Naive thymus-derived CD8-positive, alpha-beta T cell (primary cell): ENCODE measurements around the gene EHD4. TPM values are rescaled to one million over a fixed set of nuclear protein-coding genes. Genes with fewer than 3 reads are reported as not detected.
A peak's percentile ranks its signal among the peaks of the same experiment; 100 is the strongest.

Experiments
- ATAC-seq, 2 donors: fragments of 150-1000 bp; cut with Tn5 transposase in 1 of 2; sonication (Bioruptor Pico), chemical (Tn5 transposase) in 1 of 2; 1 replicate in 1 of 2; 2 replicates in 1 of 2; pipeline ENCODE4 v1.10.0; 2021; ENCODE audit warnings: mild to moderate bottlenecking in 2 of 2, moderate library complexity in 2 of 2
- POLR2A ChIA-PET: fragments of 350-600 bp; sonication (Branson Sonifier 250); formaldehyde crosslinking; loops from one replicate; lab custom pipeline; 2021; ENCODE audit warnings: antibody characterized with exemption; lab: Charles Lee
- DNase-seq, 10 donors: peaks; one replicate each; pipeline versions ENCODE4 v3.0.0 to v3.0.0-alpha.2; 2020 to 2022
- H3K27ac Mint-ChIP-seq, 10 donors: one replicate each; pipeline ENCODE4 v1.8.0; 2020 to 2022; ENCODE audit warnings: mild to moderate bottlenecking in 10 of 10, mixed read lengths in 10 of 10, moderate library complexity in 4 of 10, inconsistent platforms in 1 of 10
- H3K27me3 Mint-ChIP-seq, 5 donors: one replicate each; pipeline ENCODE4 v1.8.0; 2021 to 2022; ENCODE audit warnings: mixed read lengths in 5 of 5
- H3K36me3 Mint-ChIP-seq, 3 donors: one replicate each; pipeline ENCODE4 v1.8.0; 2020 to 2022; ENCODE audit warnings: mixed read lengths in 3 of 3, mild to moderate bottlenecking in 2 of 3, inconsistent platforms in 1 of 3
- H3K4me1 Mint-ChIP-seq, 4 donors: one replicate each; pipeline ENCODE4 v1.8.0; 2021 to 2022; ENCODE audit warnings: mixed read lengths in 4 of 4
- H3K4me3 Mint-ChIP-seq, 10 donors: one replicate each; pipeline ENCODE4 v1.8.0; 2020 to 2022; ENCODE audit warnings: mild to moderate bottlenecking in 10 of 10, mixed read lengths in 10 of 10, moderate library complexity in 6 of 10, inconsistent platforms in 1 of 10
- H3K9me3 Mint-ChIP-seq, 9 donors: one replicate each; pipeline ENCODE4 v1.8.0; 2020 to 2022; ENCODE audit warnings: mixed read lengths in 9 of 9, mild to moderate bottlenecking in 3 of 9, inconsistent platforms in 1 of 9, moderate library complexity in 1 of 9
- polyA plus RNA-seq, 3 donors: library from polyadenylated mRNA; unstranded; fragments of 300-500 nt; fragmentation: Illumina TruSeq; gene quantifications; one replicate each; pipeline ENCODE4 v1.2.3, GENCODE V29; 2021
- total RNA-seq, 8 experiments: library from RNA in 2 of 8; stranded (reverse) in 2 of 8; gene quantifications; one replicate each; pipeline ENCODE4 v1.2.3 and lab custom pipeline; 2021 to 2026

EHD4 gene
- total and polyA plus RNA-seq, 5 experiments from 2014 or later: 5.2 to 10.4 (median 7.6) TPM

DNA sequence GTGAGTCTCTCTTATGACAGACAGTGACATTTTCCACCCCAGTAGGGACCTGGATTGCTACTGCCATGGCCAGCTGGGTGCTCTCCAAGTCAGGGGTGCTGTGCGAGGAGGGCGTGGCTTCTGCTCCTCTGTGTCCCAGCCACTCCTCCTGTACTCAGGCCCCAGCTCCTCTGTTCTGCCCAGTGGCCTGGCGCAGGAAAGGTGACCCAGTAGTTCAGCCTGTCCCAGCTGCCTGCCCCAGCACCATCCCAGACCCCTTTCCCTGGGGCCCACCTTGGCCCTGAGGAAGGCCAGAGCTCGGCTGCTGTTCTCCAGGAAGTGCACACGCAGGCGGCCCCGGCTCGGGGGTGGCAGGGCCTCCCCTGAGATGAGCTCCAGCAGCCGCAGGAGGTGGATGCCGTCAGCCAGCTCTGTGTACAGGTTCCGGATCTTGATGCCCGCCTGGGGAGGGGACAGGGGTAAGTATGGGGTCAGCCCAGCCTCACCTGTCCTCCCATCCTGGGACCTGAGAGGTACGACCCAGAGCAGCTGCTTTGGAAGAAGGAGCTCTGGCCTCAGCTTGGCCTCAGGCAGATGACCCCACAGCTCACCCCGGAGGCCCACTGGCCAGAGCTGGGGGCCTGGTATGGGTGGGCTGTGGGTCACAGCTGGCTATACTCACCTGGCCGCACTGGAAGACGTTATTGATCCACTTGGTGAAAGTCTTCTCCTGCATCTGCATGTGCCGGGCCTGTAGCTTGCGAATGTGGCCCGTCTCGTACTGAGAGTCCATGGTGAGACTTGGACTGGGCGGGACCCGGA, 79.5 kb downstream of the EHD4 start:
- H3K4me1 Mint-ChIP-seq: peaks cover 22 to 68% (median 54%) of the 10 kb centered on the region in 4 donors

DNA sequence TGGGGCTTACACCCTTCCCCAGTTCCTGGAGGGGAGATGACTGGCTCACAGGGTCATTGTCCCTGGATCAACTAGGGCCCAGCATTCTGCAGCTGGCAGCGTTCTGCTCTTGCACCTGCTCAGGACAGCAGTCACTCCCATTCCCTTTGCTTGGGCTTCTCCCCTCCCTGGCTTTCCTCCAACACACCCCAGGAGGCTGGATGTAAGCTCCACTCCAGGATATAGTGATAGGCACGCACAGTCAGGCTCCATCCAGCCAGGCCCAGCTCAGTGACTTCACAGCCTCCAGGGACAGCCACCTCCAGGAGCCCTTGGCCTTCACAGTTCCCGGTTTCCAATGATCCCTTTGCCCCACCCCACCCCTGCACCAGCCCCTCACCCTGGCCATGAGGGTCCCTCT, 80.4 kb downstream of the EHD4 start:
- POLR2A ChIA-PET: interaction anchor here (1.1 to 2.5 kb wide), 6 partner anchors 12 to 118 kb away, joined by 3 to 13 read pairs (median 4); partner anchors contain the start of genes JMJD7 and MAPKBP1
- peak overlapping the region in 2 of 10 donors; percentile 18 to 20 for H3K4me3 Mint-ChIP-seq
- DNase-seq: peak in 1 of 10 donors; percentile 50
- no peaks in the 10 kb centered on the region for H3K9me3 Mint-ChIP-seq
- no peaks in the 10 kb centered on the region for H3K27me3 Mint-ChIP-seq
- peaks cover 22 to 67% (median 55%) of the 10 kb centered on the region in 4 donors for H3K4me1 Mint-ChIP-seq
- peak overlapping the region; percentile 84 to 100 (median 98) for H3K27ac Mint-ChIP-seq
- no peaks in the 10 kb centered on the region for H3K36me3 Mint-ChIP-seq
- no peak for ATAC-seq

More for the DNA sequence above, 79.5 kb downstream of the EHD4 start:
- H3K36me3 Mint-ChIP-seq: peaks cover 0 to 2% (median 0%) of the 10 kb centered on the region in 3 donors
- POLR2A ChIA-PET: interaction anchor here (0.6 to 2.5 kb wide), 13 partner anchors 11 to 350 kb away, joined by 3 to 13 read pairs (median 4); partner anchors contain the start of genes JMJD7 and MAPKBP1
- peak overlapping the region; percentile 14 to 74 (median 62) for H3K4me3 Mint-ChIP-seq
- no peaks in the 10 kb centered on the region for H3K9me3 Mint-ChIP-seq
- no peaks in the 10 kb centered on the region for H3K27me3 Mint-ChIP-seq
- peak in 1 of 2 donors; percentile 19 for ATAC-seq
- peak overlapping the region; percentile 84 to 100 (median 98) for H3K27ac Mint-ChIP-seq
- peak in 6 of 10 donors; percentile 20 to 64 (median 38) for DNase-seq

DNA sequence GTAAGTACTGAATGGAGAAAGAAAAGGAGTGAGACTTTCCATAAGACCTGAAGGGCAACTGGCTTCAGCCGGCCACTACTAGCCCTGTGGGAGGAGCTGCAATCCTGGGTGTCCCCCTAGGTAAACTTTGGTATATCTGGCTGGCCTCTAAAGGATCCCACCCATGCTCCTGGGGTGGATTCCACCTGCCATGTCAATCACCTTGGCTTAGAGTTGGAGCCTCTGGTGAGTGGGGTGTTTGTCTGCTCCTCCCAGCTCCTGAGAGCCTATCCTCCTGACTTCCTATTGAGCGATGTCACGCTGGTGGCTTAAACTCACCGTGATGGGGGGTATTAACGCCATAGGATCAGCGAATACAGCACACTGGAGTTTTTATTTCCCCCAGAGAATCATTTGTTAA, 81.1 kb downstream of the EHD4 start:
- no peak for ATAC-seq
- Mint-ChIP-seq H3K27ac (peak overlapping the region in 7 of 10 donors; percentile 6 to 98 (median 31)), H3K4me1 (peaks cover 20 to 60% (median 53%) of the 10 kb centered on the region in 4 donors), H3K4me3 (no peak overlapping the region), H3K36me3 (no peaks in the 10 kb centered on the region), H3K9me3 (no peaks in the 10 kb centered on the region), H3K27me3 (no peaks in the 10 kb centered on the region)
- peak in 1 of 10 donors; percentile 19 for DNase-seq
- POLR2A ChIA-PET: no interaction called here

DNA sequence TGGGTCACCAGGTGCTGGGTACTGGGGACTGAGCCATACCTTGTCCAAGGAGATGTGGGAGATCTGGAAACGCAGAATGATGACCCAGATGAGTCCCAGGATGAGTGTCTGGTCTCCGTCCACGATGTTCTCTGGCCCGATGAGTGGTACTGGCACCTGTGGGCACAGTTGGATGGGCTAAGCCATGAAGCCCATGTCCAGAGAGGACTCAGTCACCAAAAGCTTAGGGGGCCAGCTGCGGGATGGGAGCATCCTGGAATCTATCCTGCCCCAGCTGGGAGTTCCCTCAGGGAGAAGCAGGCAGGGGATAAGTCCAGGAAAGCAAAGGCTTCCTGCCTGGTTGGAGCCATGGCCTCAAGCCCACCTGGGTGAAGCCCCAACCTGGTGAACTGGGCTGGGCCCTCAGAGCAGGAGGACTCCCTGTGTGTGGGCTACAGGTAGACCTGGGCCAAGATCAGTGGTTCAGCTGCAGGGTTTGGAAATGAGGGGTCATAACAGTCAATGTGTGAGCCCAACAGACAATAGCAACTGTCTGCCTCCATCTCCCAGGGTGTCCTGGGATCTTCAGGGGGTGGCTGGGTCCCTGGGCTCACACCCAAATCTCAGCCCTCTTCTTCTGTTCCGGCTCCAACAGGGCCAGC, 82.2 kb downstream of the EHD4 start:
- no peaks in the 10 kb centered on the region for H3K9me3 Mint-ChIP-seq
- H3K27ac Mint-ChIP-seq: peak overlapping the region in 7 of 10 donors; percentile 24 to 63 (median 43)
- H3K36me3 Mint-ChIP-seq: no peaks in the 10 kb centered on the region
- H3K4me3 Mint-ChIP-seq: no peak overlapping the region
- peaks cover 16 to 54% (median 46%) of the 10 kb centered on the region in 4 donors for H3K4me1 Mint-ChIP-seq
- ATAC-seq (no peak), DNase-seq (no peak)
- POLR2A ChIA-PET: interaction anchor here (1.0 kb wide), 1 partner anchor 11 kb away, joined by 3 read pairs; no protein-coding TSS in a partner anchor
- H3K27me3 Mint-ChIP-seq: no peaks in the 10 kb centered on the region

GRCh38 chr15:41888662-41889253, 83.6 kb downstream of the EHD4 start:
- DNase-seq: no peak
- no peaks in the 10 kb centered on the region for H3K9me3 Mint-ChIP-seq
- peaks cover 16 to 43% (median 39%) of the 10 kb centered on the region in 4 donors for H3K4me1 Mint-ChIP-seq
- POLR2A ChIA-PET: no interaction called here
- no peaks in the 10 kb centered on the region for H3K36me3 Mint-ChIP-seq
- ATAC-seq: no peak
- no peaks in the 10 kb centered on the region for H3K27me3 Mint-ChIP-seq
- peak overlapping the region in 7 of 10 donors; percentile 43 to 88 (median 76) for H3K27ac Mint-ChIP-seq
- peak overlapping the region in 1 of 10 donors; percentile 3 for H3K4me3 Mint-ChIP-seq

- H3K9me3 Mint-ChIP-seq: no peaks in the 10 kb centered on the region
- H3K27ac Mint-ChIP-seq: peak overlapping the region in 2 of 10 donors; percentile 22 to 76
- no peaks in the 10 kb centered on the region for H3K36me3 Mint-ChIP-seq
- no peak overlapping the region for H3K4me3 Mint-ChIP-seq
- peaks cover 0 to under 1% (median 0%) of the 10 kb centered on the region in 5 donors for H3K27me3 Mint-ChIP-seq
- DNase-seq (no peak), ATAC-seq (no peak)
- H3K4me1 Mint-ChIP-seq: peaks cover 13 to 37% (median 32%) of the 10 kb centered on the region in 4 donors
- POLR2A ChIA-PET: no interaction called here
These were observed 84.5 kb downstream of the EHD4 start for GRCh38 chr15:41887893-41888292.

DNA sequence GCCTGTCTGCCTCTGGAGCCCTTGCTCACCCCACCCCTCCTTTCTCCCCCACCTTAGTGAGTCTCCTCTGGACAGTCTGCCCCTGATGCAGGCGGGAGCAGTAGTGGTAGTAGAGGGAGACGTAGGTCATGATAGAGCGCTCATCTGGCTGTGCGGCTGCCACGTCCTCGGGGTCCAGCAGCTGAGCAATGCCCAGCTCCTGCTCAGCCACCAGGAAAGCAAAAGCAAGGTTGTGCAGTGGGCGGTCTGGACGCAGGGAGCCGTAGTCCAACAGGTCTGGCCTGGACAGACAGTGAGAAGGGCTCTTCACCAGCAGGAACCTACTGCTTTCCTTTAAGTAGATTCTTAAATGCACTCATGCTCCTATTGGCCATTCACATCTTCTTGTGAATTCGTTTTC, 85.2 kb downstream of the EHD4 start:
- Mint-ChIP-seq H3K36me3 (no peaks in the 10 kb centered on the region), H3K4me1 (peaks cover 10 to 33% (median 25%) of the 10 kb centered on the region in 4 donors), H3K27ac (peak overlapping the region in 4 of 10 donors; percentile 3 to 76 (median 18)), H3K9me3 (no peaks in the 10 kb centered on the region), H3K4me3 (no peak overlapping the region), H3K27me3 (peaks cover 0 to 5% (median 0%) of the 10 kb centered on the region in 5 donors)
- ATAC-seq: no peak
- POLR2A ChIA-PET: interaction anchor here (0.7 kb wide), 1 partner anchor 36 kb away, joined by 3 read pairs; no protein-coding TSS in a partner anchor
- no peak for DNase-seq

- Mint-ChIP-seq H3K4me1 (peaks cover 10 to 32% (median 24%) of the 10 kb centered on the region in 4 donors), H3K27ac (peak overlapping the region in 4 of 10 donors; percentile 3 to 72 (median 18)), H3K4me3 (no peak overlapping the region), H3K9me3 (no peaks in the 10 kb centered on the region), H3K27me3 (peaks cover 0 to 5% (median 0%) of the 10 kb centered on the region in 5 donors), H3K36me3 (no peaks in the 10 kb centered on the region)
- ATAC-seq: no peak
- POLR2A ChIA-PET: interaction anchor here (0.7 kb wide), 1 partner anchor 36 kb away, joined by 3 read pairs; no protein-coding TSS in a partner anchor
- no peak for DNase-seq
These were observed 85.6 kb downstream of the EHD4 start for GRCh38 chr15:41886741-41887140.

DNA sequence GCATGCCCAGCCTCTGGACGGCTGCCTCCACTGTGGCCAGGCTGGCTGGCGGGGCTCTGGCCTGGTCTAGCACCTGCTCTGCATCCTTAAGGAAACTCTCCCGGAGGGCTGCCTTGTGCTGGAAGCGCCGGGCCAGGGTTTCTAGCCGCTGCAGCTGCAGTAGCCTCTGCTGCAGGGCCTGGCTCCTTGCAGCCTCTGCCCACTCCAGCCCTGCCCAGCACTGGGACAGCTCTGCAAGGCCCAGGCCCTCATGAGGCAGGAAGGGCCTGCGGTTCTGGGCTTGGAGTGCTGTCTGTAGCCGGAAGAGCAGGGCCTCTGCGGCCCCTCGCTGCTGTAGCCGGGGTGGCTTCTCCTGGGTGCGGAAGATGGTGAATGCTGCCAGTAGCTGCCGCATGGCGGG, 86.5 kb downstream of the EHD4 start:
- Mint-ChIP-seq H3K27ac (no peak overlapping the region), H3K27me3 (peaks cover 3 to 11% (median 7%) of the 10 kb centered on the region in 5 donors), H3K9me3 (peaks cover 0 to 1% (median 0%) of the 10 kb centered on the region in 9 donors), H3K4me1 (peaks cover 10 to 37% (median 30%) of the 10 kb centered on the region in 4 donors), H3K4me3 (no peak overlapping the region), H3K36me3 (no peaks in the 10 kb centered on the region)
- DNase-seq: no peak
- POLR2A ChIA-PET: no interaction called here
- no peak for ATAC-seq

DNA sequence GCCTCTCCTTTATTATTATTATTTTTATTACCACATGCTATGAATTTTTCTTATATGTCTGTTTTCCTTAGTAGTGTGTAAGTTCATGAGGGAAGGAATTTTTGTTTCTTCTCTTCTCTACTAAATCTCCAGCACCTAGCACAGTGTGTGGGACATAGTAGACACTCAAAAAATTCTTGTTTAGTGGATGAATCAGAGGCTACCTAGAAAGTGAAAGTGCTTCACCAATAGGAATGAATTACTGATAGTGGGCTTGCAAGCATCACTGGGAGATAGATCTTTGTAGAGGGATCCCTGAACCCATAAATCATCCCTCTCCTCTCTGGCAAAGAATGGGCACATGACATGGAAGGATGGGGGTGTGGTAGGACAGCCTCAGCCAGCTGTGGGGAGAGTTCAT, 87.0 kb downstream of the EHD4 start:
- ATAC-seq (no peak), DNase-seq (no peak)
- Mint-ChIP-seq H3K27ac (peak overlapping the region in 2 of 10 donors; percentile 47 to 49), H3K4me3 (no peak overlapping the region), H3K27me3 (peaks cover 6 to 17% (median 10%) of the 10 kb centered on the region in 5 donors), H3K36me3 (no peaks in the 10 kb centered on the region), H3K9me3 (peaks cover 0 to 1% (median 0%) of the 10 kb centered on the region in 9 donors), H3K4me1 (peaks cover 14 to 37% (median 32%) of the 10 kb centered on the region in 4 donors)
- POLR2A ChIA-PET: no interaction called here

DNA sequence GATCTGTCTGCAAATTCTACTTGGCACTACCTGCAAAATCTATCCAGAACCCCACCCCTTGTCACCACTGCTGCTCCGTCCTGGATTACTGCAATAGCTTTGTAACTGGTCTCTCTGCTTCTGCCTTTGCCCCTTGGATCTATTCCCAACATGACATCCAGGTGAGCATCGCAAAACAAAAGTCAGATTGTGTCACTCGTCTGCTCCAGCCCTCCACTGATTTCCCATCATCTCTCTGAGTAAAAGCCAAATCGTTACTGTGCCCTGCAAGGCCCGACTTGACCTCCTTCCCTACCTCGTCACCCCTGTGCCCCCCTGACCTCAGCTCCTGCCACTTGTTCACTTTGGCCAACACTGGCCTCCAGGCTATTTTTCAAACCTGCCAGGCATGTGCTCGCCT, 87.9 kb downstream of the EHD4 start:
- Mint-ChIP-seq H3K27ac (peak overlapping the region in 2 of 10 donors; percentile 27 to 36), H3K4me1 (peaks cover 14 to 35% (median 32%) of the 10 kb centered on the region in 4 donors), H3K27me3 (peaks cover 6 to 22% (median 15%) of the 10 kb centered on the region in 5 donors), H3K36me3 (no peaks in the 10 kb centered on the region), H3K9me3 (peaks cover 0 to 1% (median 0%) of the 10 kb centered on the region in 9 donors), H3K4me3 (peak overlapping the region in 3 of 10 donors; percentile 5 to 37 (median 11))
- no peak for ATAC-seq
- no peak for DNase-seq
- POLR2A ChIA-PET: no interaction called here

DNA sequence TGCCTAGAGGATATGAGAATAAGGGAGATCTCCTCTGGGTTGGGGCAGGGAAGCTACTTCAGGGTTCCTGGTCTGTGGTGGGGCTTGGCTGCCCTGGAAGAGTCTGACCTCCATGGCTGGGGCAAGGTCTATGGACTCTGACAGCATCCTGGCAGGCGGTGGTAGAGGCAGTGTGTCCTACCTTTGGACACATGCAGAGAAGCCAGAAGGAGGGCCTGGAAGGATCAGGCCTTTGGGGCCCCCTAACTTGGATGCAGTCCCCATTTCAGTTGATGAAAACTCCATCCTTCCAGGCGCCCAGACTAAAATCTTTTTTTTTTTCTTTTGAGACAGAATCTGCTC, 88.9 kb downstream of the EHD4 start:
- DNase-seq (no peak), ATAC-seq (no peak)
- Mint-ChIP-seq H3K27ac (peak overlapping the region in 1 of 10 donors; percentile 42), H3K4me1 (peaks cover 9 to 26% (median 22%) of the 10 kb centered on the region in 4 donors), H3K9me3 (peaks cover 0 to 1% (median 0%) of the 10 kb centered on the region in 9 donors), H3K4me3 (peak overlapping the region in 4 of 10 donors; percentile 11 to 40 (median 28)), H3K27me3 (peaks cover 6 to 27% (median 15%) of the 10 kb centered on the region in 5 donors), H3K36me3 (no peaks in the 10 kb centered on the region)
- POLR2A ChIA-PET: interaction anchor here (0.7 to 1.6 kb wide), 2 partner anchors 11 to 510 kb away, joined by 4 to 5 read pairs; no protein-coding TSS in a partner anchor
